Measurements from ENCODE around the gene RASGRP1.

The RASGRP1 gene

DNA sequence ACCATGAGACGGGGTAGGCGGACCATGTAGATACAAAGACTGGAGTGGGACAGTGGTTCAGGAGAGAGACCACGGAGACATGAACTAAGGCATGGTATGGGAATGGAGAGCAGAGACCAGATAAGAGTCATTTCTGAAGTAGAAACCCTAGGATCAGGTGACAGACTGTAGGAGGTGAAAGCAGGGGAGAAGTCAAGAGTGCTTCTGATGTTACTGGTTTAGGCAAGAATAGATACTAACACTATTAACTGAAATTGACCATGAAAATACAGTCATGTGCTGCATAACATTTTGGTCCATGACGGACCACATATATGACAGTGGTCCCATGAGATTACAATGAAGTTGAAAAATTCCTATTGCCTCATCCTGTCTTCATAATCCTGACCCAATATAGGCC lies 41.7 kb downstream of the RASGRP1 start:
- Histone ChIP-seq H3K27me3 (no peaks in the 10 kb centered on the region), H3K4me1 (no peaks in the 10 kb centered on the region), H3K4me2 (no peak overlapping the region), H4K20me1 (0 out of 22 replicates have a peak, but pooled peaks cover 0 to 3% (median 0%) of the 10 kb centered on the region in 11 experiments), H3K4me3 (no peak overlapping the region), H3K9me3 (replicated peaks in 1 of 11) (no peaks in the 10 kb centered on the region), H3K9ac (no peak overlapping the region), H3K27ac (no peak overlapping the region), H3K36me3 (peaks cover 0 to 35% (median 0%) of the 10 kb centered on the region in 11 experiments; a peak in 7 of 22 replicates)
- TF ChIP-seq Cebpa-rat (IDR thresholded peaks at IDR 0.05), result no peak

GRCh38 chr15:38521316-38521715 lies 43.3 kb downstream of the RASGRP1 start:
- H3K27ac ChIP-seq, result no peak overlapping the region
- no peak overlapping the region for H3K4me3 ChIP-seq
- H3K4me2 ChIP-seq, result no peak overlapping the region
- no peaks in the 10 kb centered on the region for H3K27me3 ChIP-seq
- H3K9me3 ChIP-seq (replicated peaks in 1 of 11), result no peaks in the 10 kb centered on the region
- H4K20me1 ChIP-seq, result 0 out of 22 replicates have a peak, but pooled peaks cover 0 to 3% (median 0%) of the 10 kb centered on the region in 11 experiments
- no peak for TF ChIP-seq Cebpa-rat (IDR thresholded peaks at IDR 0.05)
- H3K36me3 ChIP-seq, result peaks cover 0 to 44% (median 0%) of the 10 kb centered on the region in 11 experiments; a peak in 8 of 22 replicates
- no peaks in the 10 kb centered on the region for H3K4me1 ChIP-seq
- H3K9ac ChIP-seq, result no peak overlapping the region

GRCh38 chr15:38520035-38520434 lies 44.6 kb downstream of the RASGRP1 start:
- H3K36me3 ChIP-seq, result peaks cover 0 to 40% (median 0%) of the 10 kb centered on the region in 11 experiments; a peak in 7 of 22 replicates
- H3K27me3 ChIP-seq, result no peaks in the 10 kb centered on the region
- H3K4me2 ChIP-seq, result no peak overlapping the region
- H4K20me1 ChIP-seq, result 0 out of 22 replicates have a peak, but pooled peaks cover 0 to 3% (median 0%) of the 10 kb centered on the region in 11 experiments
- TF ChIP-seq Cebpa-rat (IDR thresholded peaks at IDR 0.05), result no peak
- H3K9me3 ChIP-seq (replicated peaks in 1 of 11), result no peaks in the 10 kb centered on the region
- H3K9ac ChIP-seq, result no peak overlapping the region
- H3K4me3 ChIP-seq, result no peak overlapping the region
- H3K27ac ChIP-seq, result no peak overlapping the region
- H3K4me1 ChIP-seq, result peaks cover 0 to 4% (median 2%) of the 10 kb centered on the region in 10 experiments; a peak in 10 of 20 replicates

DNA sequence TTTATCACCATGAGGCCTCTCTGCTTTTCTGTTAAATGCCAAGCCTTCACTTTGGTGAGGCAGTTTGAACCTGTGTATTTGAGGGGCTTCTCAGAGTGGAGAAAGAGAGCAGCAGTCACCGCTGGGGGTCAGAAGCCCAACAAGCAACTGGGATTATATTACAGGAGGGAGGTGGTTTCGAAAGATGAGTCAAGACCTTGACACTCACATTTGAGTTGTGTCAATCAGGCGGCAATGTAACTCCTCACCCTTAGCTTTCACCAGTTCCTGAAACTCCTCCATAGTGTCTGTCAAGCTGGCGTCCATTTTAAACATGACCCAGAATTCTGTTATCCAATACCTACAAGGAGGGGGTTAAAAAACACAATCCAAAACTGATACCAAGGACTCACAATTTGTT lies 46.5 kb downstream of the RASGRP1 start:
- Histone ChIP-seq H3K27me3 (no peaks in the 10 kb centered on the region), H3K4me2 (no peak overlapping the region), H3K27ac (no peak overlapping the region), H3K9me3 (replicated peaks in 1 of 11) (no peaks in the 10 kb centered on the region), H3K9ac (no peak overlapping the region), H3K4me3 (no peak overlapping the region), H4K20me1 (0 out of 22 replicates have a peak, but pooled peaks cover 0 to 3% (median 0%) of the 10 kb centered on the region in 11 experiments), H3K4me1 (peaks cover 0 to 15% (median 12%) of the 10 kb centered on the region in 10 experiments; a peak in 16 of 20 replicates), H3K36me3 (peaks cover 0 to 38% (median 0%) of the 10 kb centered on the region in 11 experiments; a peak in 6 of 22 replicates)
- TF ChIP-seq Cebpa-rat (IDR thresholded peaks at IDR 0.05), result no peak

GRCh38 chr15:38517312-38517975 lies 47.2 kb downstream of the RASGRP1 start:
- Histone ChIP-seq H3K27me3 (no peaks in the 10 kb centered on the region), H3K9ac (no peak overlapping the region), H3K27ac (no peak overlapping the region), H3K4me2 (no peak overlapping the region), H3K4me3 (no peak overlapping the region), H3K9me3 (replicated peaks in 1 of 11) (no peaks in the 10 kb centered on the region), H3K36me3 (peaks cover 0 to 41% (median 0%) of the 10 kb centered on the region in 11 experiments; a peak in 7 of 22 replicates), H3K4me1 (peaks cover 0 to 15% (median 12%) of the 10 kb centered on the region in 10 experiments; a peak in 16 of 20 replicates), H4K20me1 (0 out of 22 replicates have a peak, but pooled peaks cover 0 to 3% (median 0%) of the 10 kb centered on the region in 11 experiments)
- TF ChIP-seq Cebpa-rat (IDR thresholded peaks at IDR 0.05), result no peak

DNA sequence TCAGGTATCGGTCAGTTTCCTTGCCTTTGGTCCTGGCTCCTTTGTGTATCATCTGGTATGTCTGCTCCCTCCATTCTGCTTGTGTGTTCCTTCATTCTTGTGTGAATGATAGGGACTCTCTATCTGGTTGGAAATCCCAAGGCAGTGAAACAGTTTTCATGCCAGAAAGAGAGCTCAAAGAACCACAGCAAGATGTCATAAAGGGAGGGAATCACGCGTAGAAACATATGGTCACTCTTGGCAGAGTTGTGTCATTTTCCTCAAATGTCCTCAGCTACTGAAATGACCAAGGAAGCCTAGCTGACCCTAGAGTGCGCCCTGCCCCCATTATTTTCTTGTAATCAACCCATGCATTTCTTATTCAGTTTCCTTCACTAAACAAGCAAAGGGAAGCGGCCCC lies 48.0 kb downstream of the RASGRP1 start:
- Histone ChIP-seq H3K4me1 (peaks cover 0 to 15% (median 12%) of the 10 kb centered on the region in 10 experiments; a peak in 16 of 20 replicates), H3K9ac (no peak overlapping the region), H3K9me3 (replicated peaks in 1 of 11) (no peaks in the 10 kb centered on the region), H3K4me2 (no peak overlapping the region), H3K4me3 (no peak overlapping the region), H3K36me3 (peaks cover 0 to 49% (median 0%) of the 10 kb centered on the region in 11 experiments; a peak in 7 of 22 replicates), H3K27me3 (no peaks in the 10 kb centered on the region), H4K20me1 (0 out of 22 replicates have a peak, but pooled peaks cover 0 to 3% (median 0%) of the 10 kb centered on the region in 11 experiments), H3K27ac (no peak overlapping the region)
- TF ChIP-seq Cebpa-rat (IDR thresholded peaks at IDR 0.05), result no peak

DNA sequence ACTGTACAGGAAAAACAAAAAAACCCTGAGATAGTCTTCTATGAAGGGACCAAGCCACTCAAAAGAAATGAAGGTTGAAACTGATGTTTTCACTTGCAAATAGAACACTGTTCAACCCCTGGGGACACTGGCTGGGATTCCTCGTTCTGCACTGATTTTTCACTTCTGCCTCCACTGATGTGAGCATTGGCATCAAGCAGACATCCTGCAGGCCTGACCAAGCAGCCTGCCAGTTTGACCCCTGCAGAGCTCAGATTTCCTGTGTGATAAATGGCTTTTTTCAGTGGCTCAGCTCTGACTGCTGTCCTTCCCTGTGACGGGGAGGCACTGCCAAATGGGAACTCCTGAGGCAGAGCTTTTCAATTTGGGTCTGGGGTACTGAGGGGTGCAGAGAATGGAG lies 50.0 kb downstream of the RASGRP1 start:
- Histone ChIP-seq H3K36me3 (peaks cover 0 to 68% (median 9%) of the 10 kb centered on the region in 11 experiments; a peak in 10 of 22 replicates), H3K27me3 (no peaks in the 10 kb centered on the region), H3K4me1 (peaks cover 0 to 15% (median 12%) of the 10 kb centered on the region in 10 experiments; a peak in 16 of 20 replicates), H3K4me2 (peak overlapping the region in 9 of 11 experiments; percentile 7 to 67 (median 51); a peak in 15 of 22 replicates), H3K4me3 (no peak overlapping the region), H3K9me3 (replicated peaks in 1 of 11) (no peaks in the 10 kb centered on the region), H4K20me1 (no peaks in the 10 kb centered on the region), H3K27ac (no peak overlapping the region), H3K9ac (no peak overlapping the region)
- no peak for TF ChIP-seq Cebpa-rat (IDR thresholded peaks at IDR 0.05)

DNA sequence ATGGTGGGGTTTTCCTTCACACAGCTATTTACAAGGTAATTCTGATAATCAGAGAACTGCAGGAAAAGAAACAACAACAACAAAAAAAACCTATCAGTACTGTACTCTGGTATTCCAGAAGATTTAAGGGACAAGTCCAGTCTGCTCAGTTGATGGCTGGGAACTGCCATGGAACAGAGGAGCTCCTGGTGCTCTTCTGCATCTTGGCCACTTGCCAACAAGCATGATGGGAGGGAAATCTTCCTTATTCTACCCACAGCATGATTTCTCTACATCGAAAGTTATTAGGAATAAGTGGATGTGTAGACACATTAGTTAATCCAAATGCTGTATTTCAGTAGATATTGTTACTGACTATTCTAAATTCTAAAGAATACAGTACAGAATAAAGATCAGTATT lies 51.7 kb downstream of the RASGRP1 start:
- Histone ChIP-seq H3K36me3 (peaks cover 0 to 63% (median 11%) of the 10 kb centered on the region in 11 experiments; a peak in 11 of 22 replicates), H3K9me3 (replicated peaks in 1 of 11) (no peaks in the 10 kb centered on the region), H3K4me1 (peaks cover 0 to 15% (median 12%) of the 10 kb centered on the region in 10 experiments; a peak in 16 of 20 replicates), H3K4me2 (no peak overlapping the region), H3K9ac (no peak overlapping the region), H3K27ac (no peak overlapping the region), H3K27me3 (no peaks in the 10 kb centered on the region), H3K4me3 (no peak overlapping the region), H4K20me1 (no peaks in the 10 kb centered on the region)
- no peak for TF ChIP-seq Cebpa-rat (IDR thresholded peaks at IDR 0.05)

- no peaks in the 10 kb centered on the region for H3K9me3 ChIP-seq (replicated peaks in 1 of 11)
- H4K20me1 ChIP-seq, result no peaks in the 10 kb centered on the region
- H3K9ac ChIP-seq, result no peak overlapping the region
- no peak overlapping the region for H3K4me3 ChIP-seq
- H3K4me2 ChIP-seq, result no peak overlapping the region
- no peaks in the 10 kb centered on the region for H3K27me3 ChIP-seq
- H3K36me3 ChIP-seq, result peaks cover 0 to 78% (median 21%) of the 10 kb centered on the region in 11 experiments; a peak in 13 of 22 replicates
- H3K4me1 ChIP-seq, result peaks cover 0 to 2% (median 1%) of the 10 kb centered on the region in 10 experiments; a peak in 7 of 20 replicates
- no peak overlapping the region for H3K27ac ChIP-seq
- TF ChIP-seq Cebpa-rat (IDR thresholded peaks at IDR 0.05), result no peak
Observed at GRCh38 chr15:38509152-38509551, 55.5 kb downstream of the RASGRP1 start.

All from BLaER1 treated with 17β-estradiol and CSF1 and Interleukin-3, amounts not matched to agents 10 nM and 100 nM (cell line).